ENCODE measurements around the gene TM4SF1. TPM values are rescaled to one million over a fixed set of nuclear protein-coding genes. Genes with fewer than 3 reads are reported as not detected.
"Not testable (repeated sequence)": the region's sequence is repeated elsewhere in the genome, so short reads cannot be mapped to it uniquely, and the experiment has no call there.

The TM4SF1 gene
- total RNA-seq, 1 donor from 2014 or later, result 23.2 TPM

GRCh38 chr3:149382518-149382917, 5.1 kb upstream of the TM4SF1 start:
- Histone ChIP-seq H3K4me3 (ENCODE audit: low read depth, low read length) (no peak overlapping the region), H3K27me3 (ENCODE audit: control insufficient read depth, insufficient read depth, low read length) (no peaks in the 10 kb centered on the region), H3K36me3 (ENCODE audit: control insufficient read depth, insufficient read depth, low read length) (no peaks in the 10 kb centered on the region)
- no peak for FAIRE-seq
- DNase-seq (ENCODE audit: low read depth), result peak; percentile 53
- no peak for TF ChIP-seq CTCF (IDR thresholded peaks at IDR 0.05; ENCODE audit: insufficient read depth, low read length, severe bottlenecking)

- no peak overlapping the region for H3K4me3 ChIP-seq (ENCODE audit: low read depth, low read length)
- H3K27me3 ChIP-seq (ENCODE audit: control insufficient read depth, insufficient read depth, low read length), result no peaks in the 10 kb centered on the region
- TF ChIP-seq CTCF (IDR thresholded peaks at IDR 0.05; ENCODE audit: insufficient read depth, low read length, severe bottlenecking), result no peak
- no peaks in the 10 kb centered on the region for H3K36me3 ChIP-seq (ENCODE audit: control insufficient read depth, insufficient read depth, low read length)
- DNase-seq (ENCODE audit: low read depth) (peak; percentile 76), FAIRE-seq (no peak)
These were observed 4.6 kb upstream of the TM4SF1 start for GRCh38 chr3:149382101-149382467.

DNA sequence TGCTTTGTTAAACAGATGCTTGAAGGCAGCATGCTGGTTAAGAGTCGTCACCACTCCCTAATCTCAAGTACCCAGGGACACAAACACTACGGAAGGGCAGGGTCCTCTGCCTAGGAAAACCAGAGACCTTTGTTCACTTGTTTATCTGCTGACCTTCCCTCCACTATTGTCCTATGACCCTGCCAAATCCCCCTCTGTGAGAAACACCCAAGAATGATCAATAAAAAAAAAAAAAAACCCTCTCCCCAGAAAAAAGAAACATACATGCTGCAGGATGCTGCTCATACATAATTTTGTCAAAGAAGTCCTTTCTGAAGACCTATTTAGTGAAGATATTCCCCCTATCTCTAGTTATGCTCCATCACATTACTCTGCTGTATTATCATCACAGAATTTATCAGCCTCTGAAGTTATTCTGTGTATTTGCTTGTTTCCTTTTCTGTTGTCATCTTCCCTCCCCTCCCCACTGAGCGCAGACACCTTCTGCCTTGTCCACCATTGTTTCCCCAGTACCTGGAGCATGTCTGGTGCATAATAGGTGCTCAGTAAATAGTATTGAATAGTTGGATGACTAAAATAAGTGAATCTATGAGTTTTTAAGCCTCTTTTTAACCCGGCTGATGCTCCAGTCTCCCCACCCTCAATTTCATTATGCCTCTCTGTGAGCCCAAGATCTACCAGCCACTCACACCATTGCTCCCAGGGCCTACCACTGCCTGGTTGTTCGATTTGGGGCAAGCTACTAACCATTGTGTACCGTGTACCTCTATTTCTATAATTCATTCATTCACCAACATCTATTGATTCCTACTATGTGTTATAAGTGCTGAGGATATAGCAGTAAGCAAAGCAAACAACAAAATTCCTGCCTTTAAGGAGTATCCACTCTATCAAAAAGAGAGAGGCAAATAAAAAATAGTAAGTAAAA, 4.0 kb upstream of the TM4SF1 start:
- H3K4me3 ChIP-seq (ENCODE audit: low read depth, low read length), result no peak overlapping the region
- no peak for FAIRE-seq

GRCh38 chr3:149380220-149380619, 2.8 kb upstream of the TM4SF1 start:
- not testable (repeated sequence) for DNase-seq (ENCODE audit: low read depth); H3K36me3 ChIP-seq (ENCODE audit: control insufficient read depth, insufficient read depth, low read length); H3K4me3 ChIP-seq (ENCODE audit: low read depth, low read length); H3K27me3 ChIP-seq (ENCODE audit: control insufficient read depth, insufficient read depth, low read length); FAIRE-seq

More for the DNA sequence above, 4.0 kb upstream of the TM4SF1 start:
- H3K36me3 ChIP-seq (ENCODE audit: control insufficient read depth, insufficient read depth, low read length), result no peaks in the 10 kb centered on the region
- no peak for TF ChIP-seq CTCF (IDR thresholded peaks at IDR 0.05; ENCODE audit: insufficient read depth, low read length, severe bottlenecking)
- H3K27me3 ChIP-seq (ENCODE audit: control insufficient read depth, insufficient read depth, low read length), result no peaks in the 10 kb centered on the region
- DNase-seq (ENCODE audit: low read depth), result no peak

DNA sequence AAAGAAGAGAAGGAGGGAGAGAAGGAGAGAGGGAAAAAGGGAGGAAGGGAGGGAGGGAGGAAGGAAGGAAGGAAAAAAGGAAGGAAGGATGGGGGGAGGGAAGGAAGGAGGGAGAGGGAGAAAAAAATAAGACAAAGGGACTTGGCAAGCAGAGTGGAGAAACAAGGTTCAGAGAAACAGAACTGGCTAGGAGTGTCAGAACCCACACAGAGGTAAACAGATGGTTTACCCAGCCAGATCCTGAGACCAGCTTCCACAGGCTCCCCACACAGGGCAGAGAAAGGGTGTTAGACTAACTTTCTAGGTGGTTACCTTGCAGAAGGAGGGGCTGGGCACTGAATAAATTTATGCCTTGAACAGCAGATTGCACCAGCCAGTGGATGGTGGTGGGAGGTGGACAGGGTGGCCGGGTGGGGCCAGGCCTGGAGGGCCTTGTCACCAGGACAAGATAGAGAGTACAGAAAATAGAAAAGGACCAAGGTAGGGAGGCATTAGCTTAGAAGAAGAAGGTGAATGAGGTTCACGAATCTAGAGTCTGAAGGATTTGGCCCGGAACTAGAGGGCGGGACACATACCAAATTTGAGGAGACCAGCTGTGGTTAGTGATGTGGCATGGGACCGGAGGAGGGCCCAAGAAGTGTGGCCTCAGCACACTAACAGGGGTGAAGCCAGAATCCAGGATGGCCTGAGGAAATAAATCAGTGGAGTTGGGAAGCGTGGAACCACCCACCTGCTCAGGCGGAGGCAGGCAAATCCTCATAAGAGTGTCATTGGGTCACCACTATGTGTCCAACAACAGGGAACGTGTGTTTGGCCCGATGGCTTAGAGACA, 1.2 kb upstream of the TM4SF1 start:
- no peak overlapping the region for H3K4me3 ChIP-seq (ENCODE audit: low read depth, low read length)
- H3K36me3 ChIP-seq (ENCODE audit: control insufficient read depth, insufficient read depth, low read length), result no peaks in the 10 kb centered on the region
- no peak for FAIRE-seq
- H3K27me3 ChIP-seq (ENCODE audit: control insufficient read depth, insufficient read depth, low read length), result no peaks in the 10 kb centered on the region
- DNase-seq (ENCODE audit: low read depth), result no peak
- no peak for TF ChIP-seq CTCF (IDR thresholded peaks at IDR 0.05; ENCODE audit: insufficient read depth, low read length, severe bottlenecking)

Measured in bronchial epithelial cell (primary cell).